Transverse colon (tissue), 4 donors: Measurements from ENCODE around the gene GSTM5. TPM values are rescaled to one million over a fixed set of nuclear protein-coding genes. Genes with fewer than 3 reads are reported as not detected.
"Not testable (repeated sequence)": the region's sequence is repeated elsewhere in the genome, so short reads cannot be mapped to it uniquely, and the experiment has no call there.

Experiments used
- DNase-seq: peaks from one replicate; pipeline ENCODE4 v3.0.0-alpha.2; 2019
- H3K27ac ChIP-seq, 4 donors: fragments of 200-600 bp; sonication (generic); 2 replicates each; pipeline ENCODE4 v1.5.1; 2016 to 2018; ENCODE audit warnings: inconsistent platforms in 4 of 4
- H3K27me3 ChIP-seq: fragments of 200-600 bp; sonication (generic); 2 replicates; pipeline ENCODE4 v1.5.1; 2017; ENCODE audit warnings: inconsistent platforms
- H3K36me3 ChIP-seq, 4 donors: fragments of 200-600 bp; sonication (generic); 2 replicates each; pipeline ENCODE4 v1.5.1; 2017 to 2019; ENCODE audit warnings: inconsistent platforms in 4 of 4
- H3K4me1 ChIP-seq, 4 donors: fragments of 200-600 bp; sonication (generic); 2 replicates each; pipeline ENCODE4 v1.5.1; 2017 to 2020; ENCODE audit warnings: inconsistent platforms in 4 of 4
- H3K4me3 ChIP-seq, 4 donors: fragments of 200-600 bp; sonication (generic); 1 replicate in 1 of 4; 2 replicates in 3 of 4; pipeline versions ENCODE4 v1.5.1 to v1.6.1; 2017 to 2019; ENCODE audit warnings: inconsistent platforms in 4 of 4
- H3K9me3 ChIP-seq, 2 donors: fragments of 200-600 bp; sonication (generic); 2 replicates each; pipeline ENCODE4 v1.5.1; 2017 to 2019; ENCODE audit warnings: inconsistent platforms in 2 of 2
- EP300 ChIP-seq: sonication (generic); formaldehyde crosslinking; IDR thresholded peaks from one replicate; pipeline ENCODE4 v1.6.1; 2017; ENCODE audit warnings: antibody characterized with exemption, low read depth
- POLR2A ChIP-seq: fragments of 450-650 bp; IDR thresholded peaks from one replicate; pipeline ENCODE4 v1.6.1; 2016; ENCODE audit warnings: antibody characterized with exemption, mild to moderate bottlenecking, moderate library complexity
- POLR2AphosphoS5 ChIP-seq, 3 donors: sonication (generic); formaldehyde crosslinking; IDR thresholded peaks; one replicate each; pipeline ENCODE4 v1.6.1; 2016; ENCODE audit warnings: antibody characterized with exemption in 3 of 3
- WGBS, 2 donors: methylation state at CpG; one replicate each; pipeline ENCODE4 v1.1.5; 2018; ENCODE audit warnings: low coverage in 1 of 2; 5-methylcytosine and 5-hydroxymethylcytosine counted together
- in situ Hi-C, 4 donors: fragments of 200-750 bp; cut with MboI; loops; one replicate each; pipeline versions ENCODE4 v1.15.0 to v1.15.1; 2017; ENCODE audit warnings: low sequenced_read_pairs in 3 of 4, low pct_ligation_motif_present in 1 of 4, low pct_unique_long_range_greater_than_20kb in 1 of 4
- intact Hi-C: fragments of 100-400 bp; cut with DNase I; formaldehyde crosslinking; loops from one replicate; pipeline ENCODE4 v1.15.1; 2023; ENCODE audit warnings: low total_unique reads
- total RNA-seq, 4 donors: library from RNA; depleted of rRNA; stranded (reverse); fragments of >200 nt; gene quantifications; one replicate each; pipeline ENCODE4 v1.1.0, GENCODE V29; 2016
- TF ChIP-seq, protein P1 (sequence below), 5 experiments: fragments of 200-600 bp in 3 of 5; fragments of 450-650 bp in 2 of 5; sonication (generic) in 3 of 5; IDR thresholded peaks; 1 replicate in 2 of 5; 2 replicates in 3 of 5; pipeline ENCODE4 v1.5.1; 2016 to 2017; ENCODE audit warnings: antibody characterized with exemption in 5 of 5, inconsistent platforms in 3 of 5, mild to moderate bottlenecking in 2 of 5, moderate library complexity in 1 of 5

Gene GSTM5
- total RNA-seq, 4 donors from 2014 or later = 1.2 to 1.4 TPM; not detected in 2

DNA sequence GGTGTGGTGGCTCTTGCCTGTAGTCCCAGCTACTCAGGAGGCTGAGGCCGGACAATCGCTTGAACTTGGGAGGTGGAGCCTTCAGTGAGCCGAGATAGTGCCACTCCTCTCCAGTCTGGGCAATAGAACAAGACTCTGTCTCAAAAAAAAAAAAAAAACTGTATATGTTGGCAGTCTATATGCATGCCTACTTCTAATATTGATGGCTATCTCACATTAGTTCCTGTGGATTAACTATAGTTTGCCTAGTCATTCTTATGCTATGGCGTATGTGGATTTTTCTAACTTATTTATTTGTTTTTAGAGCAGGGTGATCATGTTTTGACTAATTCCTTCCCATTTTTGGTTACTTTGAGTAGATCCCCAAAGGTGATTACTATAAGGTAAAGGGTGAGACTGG is 15.0 kb upstream of the GSTM5 start:
- H3K9me3 ChIP-seq = no peaks in the 10 kb centered on the region
- intact Hi-C loops (no loop called here), in situ Hi-C loops (no loop called here)
- no peaks in the 10 kb centered on the region for H3K27me3 ChIP-seq
- no peaks in the 10 kb centered on the region for H3K36me3 ChIP-seq
- WGBS, 2 donors = 88% methylated on average over 4 of the region's 4 CpGs; no CpG with 5 or more reads in 1 of the 2 donors
- no peaks in the 10 kb centered on the region for H3K4me1 ChIP-seq
- no peak for DNase-seq
- H3K27ac ChIP-seq = no peak overlapping the region
- H3K4me3 ChIP-seq = no peak overlapping the region
- TF ChIP-seq EP300 (no peak), POLR2AphosphoS5 (IDR thresholded peaks at IDR 0.05) (no peak), POLR2A (no peak)
- TF ChIP-seq, protein P1, sequence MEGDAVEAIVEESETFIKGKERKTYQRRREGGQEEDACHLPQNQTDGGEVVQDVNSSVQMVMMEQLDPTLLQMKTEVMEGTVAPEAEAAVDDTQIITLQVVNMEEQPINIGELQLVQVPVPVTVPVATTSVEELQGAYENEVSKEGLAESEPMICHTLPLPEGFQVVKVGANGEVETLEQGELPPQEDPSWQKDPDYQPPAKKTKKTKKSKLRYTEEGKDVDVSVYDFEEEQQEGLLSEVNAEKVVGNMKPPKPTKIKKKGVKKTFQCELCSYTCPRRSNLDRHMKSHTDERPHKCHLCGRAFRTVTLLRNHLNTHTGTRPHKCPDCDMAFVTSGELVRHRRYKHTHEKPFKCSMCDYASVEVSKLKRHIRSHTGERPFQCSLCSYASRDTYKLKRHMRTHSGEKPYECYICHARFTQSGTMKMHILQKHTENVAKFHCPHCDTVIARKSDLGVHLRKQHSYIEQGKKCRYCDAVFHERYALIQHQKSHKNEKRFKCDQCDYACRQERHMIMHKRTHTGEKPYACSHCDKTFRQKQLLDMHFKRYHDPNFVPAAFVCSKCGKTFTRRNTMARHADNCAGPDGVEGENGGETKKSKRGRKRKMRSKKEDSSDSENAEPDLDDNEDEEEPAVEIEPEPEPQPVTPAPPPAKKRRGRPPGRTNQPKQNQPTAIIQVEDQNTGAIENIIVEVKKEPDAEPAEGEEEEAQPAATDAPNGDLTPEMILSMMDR (IDR thresholded peaks at IDR 0.05) = no peak

DNA sequence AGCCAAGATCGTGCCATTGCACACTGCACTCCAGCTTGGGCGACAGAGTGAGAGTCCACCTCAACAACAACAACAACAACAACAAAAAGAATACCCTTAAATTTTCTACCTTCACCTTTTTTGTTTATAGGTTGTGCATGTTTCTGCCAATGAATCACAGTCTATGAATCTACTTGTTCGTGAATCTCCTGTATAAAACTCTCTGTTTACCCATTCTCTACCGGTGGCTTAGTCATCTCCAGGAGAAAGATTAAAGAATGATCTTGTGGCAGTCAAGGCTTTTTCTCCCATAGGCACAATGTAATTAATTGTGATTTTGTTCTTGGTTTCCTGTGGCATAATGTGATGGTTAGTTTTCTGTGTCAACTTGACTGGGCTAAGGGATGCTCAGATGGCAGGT is 14.2 kb upstream of the GSTM5 start:
- H3K27me3 ChIP-seq, intact Hi-C loops, H3K36me3 ChIP-seq, H3K9me3 ChIP-seq, H3K27ac ChIP-seq, H3K4me3 ChIP-seq, DNase-seq, H3K4me1 ChIP-seq, in situ Hi-C loops: not testable (repeated sequence)
- WGBS, 2 donors = 86% methylated on average over 4 of the region's 4 CpGs; no CpG with 5 or more reads in 1 of the 2 donors

DNA sequence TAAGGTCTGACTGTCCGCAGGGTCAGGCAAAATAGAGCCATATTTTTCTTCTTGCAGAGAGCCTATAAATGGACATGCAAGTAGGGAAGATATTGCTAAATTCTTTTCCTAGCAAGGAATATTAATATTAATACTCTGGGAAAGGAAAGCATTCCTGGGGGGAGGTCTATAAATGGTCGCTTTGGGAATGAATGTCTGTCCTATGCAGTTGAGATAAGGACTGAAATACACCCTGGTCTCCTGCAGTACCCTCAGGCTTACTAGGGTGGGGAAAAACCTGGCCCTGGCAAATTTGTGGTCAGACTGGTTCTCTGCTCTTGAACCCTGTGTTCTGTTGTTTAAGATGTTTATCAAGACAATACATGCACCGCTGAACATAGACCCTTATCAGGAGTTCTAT is 9.1 kb upstream of the GSTM5 start:
- intact Hi-C loops, H3K36me3 ChIP-seq, in situ Hi-C loops, H3K4me3 ChIP-seq, H3K9me3 ChIP-seq, H3K4me1 ChIP-seq, H3K27ac ChIP-seq, H3K27me3 ChIP-seq, DNase-seq: not testable (repeated sequence)
- WGBS, 2 donors = 87 to 93% methylated on average over 3 of the region's 3 CpGs

DNA sequence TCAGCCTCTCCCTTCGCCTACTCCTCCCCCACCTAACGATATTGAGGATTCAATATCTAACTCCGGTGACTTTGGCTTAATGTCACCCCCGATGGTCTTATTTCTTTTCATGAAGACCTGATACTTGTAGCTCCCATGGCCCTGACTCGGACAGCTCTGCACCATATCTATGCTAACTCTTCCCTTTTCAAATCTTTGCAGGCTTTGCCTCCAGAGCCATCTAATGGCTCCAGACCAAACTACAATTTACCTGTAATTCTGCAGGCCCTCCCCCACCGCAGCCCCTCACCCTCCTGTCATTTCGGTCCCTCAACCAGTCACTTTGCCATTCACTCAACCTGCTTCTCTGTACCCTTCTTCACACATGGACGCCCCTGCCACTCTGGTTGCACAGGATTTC is 7.9 kb upstream of the GSTM5 start:
- H3K36me3 ChIP-seq = no peaks in the 10 kb centered on the region
- H3K27ac ChIP-seq = no peak overlapping the region
- intact Hi-C loops (no loop called here), in situ Hi-C loops (no loop called here)
- no peaks in the 10 kb centered on the region for H3K27me3 ChIP-seq
- H3K4me1 ChIP-seq = no peaks in the 10 kb centered on the region
- TF ChIP-seq POLR2AphosphoS5 (IDR thresholded peaks at IDR 0.05) (no peak), POLR2A (no peak), EP300 (no peak)
- TF ChIP-seq, protein P1 (IDR thresholded peaks at IDR 0.05) = no peak
- no peak for DNase-seq
- 73 to 82% methylated on average over 8 of the region's 8 CpGs for WGBS, 2 donors
- no peak overlapping the region for H3K4me3 ChIP-seq
- no peaks in the 10 kb centered on the region for H3K9me3 ChIP-seq

DNA sequence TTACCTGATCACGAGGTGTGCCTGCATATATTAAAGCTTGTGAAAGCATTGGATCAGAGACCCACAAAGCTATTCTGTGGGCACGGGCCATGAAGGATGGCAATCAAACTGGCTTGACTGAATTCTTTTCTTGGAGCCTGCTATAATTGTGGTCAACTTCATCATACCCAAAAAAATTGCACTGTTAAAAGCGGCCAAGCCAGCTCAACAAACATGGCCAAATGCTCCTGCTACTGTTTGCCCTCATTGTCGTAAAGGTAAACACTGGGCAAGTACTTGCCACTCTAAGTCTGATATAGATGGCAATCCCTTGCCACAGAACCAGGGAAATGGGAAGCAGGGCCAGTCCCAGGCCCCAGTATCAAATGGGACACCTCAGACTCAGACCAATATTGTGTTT is 6.6 kb upstream of the GSTM5 start:
- intact Hi-C loops = no loop called here
- in situ Hi-C loops = no loop called here
- TF ChIP-seq EP300 = no peak
- no peak for TF ChIP-seq POLR2AphosphoS5 (IDR thresholded peaks at IDR 0.05)
- TF ChIP-seq POLR2A = no peak
- TF ChIP-seq, protein P1 (IDR thresholded peaks at IDR 0.05) = no peak
- Histone ChIP-seq H3K4me3 (no peak overlapping the region), H3K27me3 (no peaks in the 10 kb centered on the region), H3K36me3 (no peaks in the 10 kb centered on the region), H3K4me1 (no peaks in the 10 kb centered on the region), H3K9me3 (no peaks in the 10 kb centered on the region), H3K27ac (no peak overlapping the region)
- DNase-seq = no peak
- 88 to 100% methylated on average over 1 to 4 of the region's 4 CpGs for WGBS, 2 donors

DNA sequence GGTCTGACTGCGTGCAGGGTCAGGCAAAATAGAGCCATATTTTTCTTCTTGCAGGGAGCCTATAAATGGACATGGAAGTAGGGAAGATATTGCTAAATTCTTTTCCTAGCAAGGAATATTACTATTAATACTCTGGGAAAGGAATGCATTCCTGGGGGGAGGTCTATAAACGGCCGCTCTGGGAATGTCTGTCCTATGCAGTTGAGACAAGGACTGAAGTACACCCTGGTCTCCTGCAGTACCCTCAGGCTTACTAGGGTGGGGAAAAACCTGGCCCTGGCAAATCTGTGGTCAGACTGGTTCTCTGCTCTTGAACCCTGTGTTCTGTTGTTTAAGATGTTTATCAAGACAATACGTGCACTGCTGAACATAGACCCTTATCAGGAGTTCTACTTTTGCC is 3.1 kb upstream of the GSTM5 start:
- DNase-seq, intact Hi-C loops, in situ Hi-C loops, H3K27me3 ChIP-seq, H3K27ac ChIP-seq, H3K4me1 ChIP-seq, H3K36me3 ChIP-seq, H3K9me3 ChIP-seq, H3K4me3 ChIP-seq: not testable (repeated sequence)
- WGBS, 2 donors = 73 to 81% methylated on average over 4 of the region's 4 CpGs

DNA sequence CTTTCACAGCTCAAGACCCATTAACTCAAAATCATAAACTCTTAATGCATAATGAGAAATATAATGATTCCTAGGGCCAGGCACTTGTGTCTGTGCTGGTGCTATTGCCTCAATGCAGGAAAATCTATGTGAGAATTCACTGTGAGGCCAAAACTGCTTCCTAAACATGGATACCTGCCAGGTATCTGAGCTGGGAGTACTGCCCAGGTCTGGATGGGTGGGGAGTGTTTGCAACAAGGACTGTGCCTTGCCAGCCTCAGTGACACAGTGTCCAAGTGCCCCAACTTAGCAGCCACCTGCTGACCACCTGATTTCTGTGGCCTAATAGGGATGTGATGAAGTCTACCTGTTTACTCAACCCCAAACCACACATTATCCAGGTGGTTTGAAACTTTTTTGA is 2.2 kb upstream of the GSTM5 start:
- in situ Hi-C loops, DNase-seq, H3K4me3 ChIP-seq, H3K9me3 ChIP-seq, intact Hi-C loops, H3K27ac ChIP-seq, H3K27me3 ChIP-seq, H3K36me3 ChIP-seq, H3K4me1 ChIP-seq: not testable (repeated sequence)
